ENCODE measurements around the gene IL10RA.

DNA sequence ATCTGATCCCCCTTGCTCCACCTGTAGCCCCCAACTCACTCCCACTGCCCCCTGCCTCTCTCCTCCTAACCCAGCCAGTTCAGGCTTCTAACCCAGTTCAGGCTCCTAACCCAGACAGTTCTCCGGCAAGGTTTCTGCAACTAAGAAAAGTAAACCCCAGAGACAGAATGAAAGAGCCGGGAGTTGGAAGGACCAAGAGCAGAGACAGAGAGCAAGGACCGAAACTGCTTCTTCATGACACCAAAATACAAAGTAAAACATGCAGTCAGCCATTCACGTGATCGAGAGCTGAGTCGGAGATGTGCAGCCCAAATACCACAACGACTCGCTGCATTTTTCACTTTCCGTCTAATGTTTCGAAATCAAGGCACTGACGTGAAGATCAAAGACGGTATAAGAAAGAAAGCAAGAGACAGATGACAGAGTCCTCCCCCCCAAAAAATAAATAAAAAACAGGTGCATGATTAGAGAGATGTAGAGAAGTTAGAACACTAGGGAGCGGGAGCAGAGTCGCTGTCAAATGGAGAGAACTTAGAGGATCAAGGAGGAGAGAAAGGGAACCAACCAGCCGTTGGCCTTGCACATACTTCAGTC, 884 bp downstream of the IL10RA start:
- TF ChIP-seq EZH2 (optimal IDR thresholded peaks at IDR 0.05; ENCODE audit: low read depth, low read length) (no peak), EZH2phosphoT487 (IDR thresholded peaks at IDR 0.05; ENCODE audit: low read length) (no peak)
- TF ChIP-seq, protein P1, sequence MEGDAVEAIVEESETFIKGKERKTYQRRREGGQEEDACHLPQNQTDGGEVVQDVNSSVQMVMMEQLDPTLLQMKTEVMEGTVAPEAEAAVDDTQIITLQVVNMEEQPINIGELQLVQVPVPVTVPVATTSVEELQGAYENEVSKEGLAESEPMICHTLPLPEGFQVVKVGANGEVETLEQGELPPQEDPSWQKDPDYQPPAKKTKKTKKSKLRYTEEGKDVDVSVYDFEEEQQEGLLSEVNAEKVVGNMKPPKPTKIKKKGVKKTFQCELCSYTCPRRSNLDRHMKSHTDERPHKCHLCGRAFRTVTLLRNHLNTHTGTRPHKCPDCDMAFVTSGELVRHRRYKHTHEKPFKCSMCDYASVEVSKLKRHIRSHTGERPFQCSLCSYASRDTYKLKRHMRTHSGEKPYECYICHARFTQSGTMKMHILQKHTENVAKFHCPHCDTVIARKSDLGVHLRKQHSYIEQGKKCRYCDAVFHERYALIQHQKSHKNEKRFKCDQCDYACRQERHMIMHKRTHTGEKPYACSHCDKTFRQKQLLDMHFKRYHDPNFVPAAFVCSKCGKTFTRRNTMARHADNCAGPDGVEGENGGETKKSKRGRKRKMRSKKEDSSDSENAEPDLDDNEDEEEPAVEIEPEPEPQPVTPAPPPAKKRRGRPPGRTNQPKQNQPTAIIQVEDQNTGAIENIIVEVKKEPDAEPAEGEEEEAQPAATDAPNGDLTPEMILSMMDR (IDR thresholded peaks at IDR 0.05; ENCODE audit: low read length) = no peak

Measured in MM.1S (cell line).